Measurements from ENCODE around the gene KAT6B.

DNA sequence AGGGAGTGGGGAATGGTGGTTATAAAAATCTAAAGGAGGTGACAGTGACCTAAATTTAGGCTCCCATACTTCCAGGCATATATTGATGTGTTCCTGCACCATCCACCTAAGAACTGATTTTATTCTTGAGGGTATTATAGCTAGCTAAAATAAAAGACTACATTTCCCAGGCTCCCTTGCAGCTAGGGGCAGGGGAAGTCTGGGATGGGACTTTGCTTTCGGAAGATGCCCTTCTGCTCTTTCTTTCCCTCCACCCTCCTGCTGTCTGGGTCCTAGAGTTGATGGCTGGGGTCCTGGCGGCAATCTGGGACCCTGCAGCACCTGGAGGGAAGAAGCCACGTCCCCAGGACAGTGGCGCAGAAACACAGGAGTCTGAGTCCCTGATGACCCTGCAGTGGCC lies 231.3 kb downstream of the KAT6B start:
- TF ChIP-seq, protein P1, sequence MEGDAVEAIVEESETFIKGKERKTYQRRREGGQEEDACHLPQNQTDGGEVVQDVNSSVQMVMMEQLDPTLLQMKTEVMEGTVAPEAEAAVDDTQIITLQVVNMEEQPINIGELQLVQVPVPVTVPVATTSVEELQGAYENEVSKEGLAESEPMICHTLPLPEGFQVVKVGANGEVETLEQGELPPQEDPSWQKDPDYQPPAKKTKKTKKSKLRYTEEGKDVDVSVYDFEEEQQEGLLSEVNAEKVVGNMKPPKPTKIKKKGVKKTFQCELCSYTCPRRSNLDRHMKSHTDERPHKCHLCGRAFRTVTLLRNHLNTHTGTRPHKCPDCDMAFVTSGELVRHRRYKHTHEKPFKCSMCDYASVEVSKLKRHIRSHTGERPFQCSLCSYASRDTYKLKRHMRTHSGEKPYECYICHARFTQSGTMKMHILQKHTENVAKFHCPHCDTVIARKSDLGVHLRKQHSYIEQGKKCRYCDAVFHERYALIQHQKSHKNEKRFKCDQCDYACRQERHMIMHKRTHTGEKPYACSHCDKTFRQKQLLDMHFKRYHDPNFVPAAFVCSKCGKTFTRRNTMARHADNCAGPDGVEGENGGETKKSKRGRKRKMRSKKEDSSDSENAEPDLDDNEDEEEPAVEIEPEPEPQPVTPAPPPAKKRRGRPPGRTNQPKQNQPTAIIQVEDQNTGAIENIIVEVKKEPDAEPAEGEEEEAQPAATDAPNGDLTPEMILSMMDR (IDR thresholded peaks at IDR 0.05) = no peak
- TF ChIP-seq POLR2AphosphoS5 (IDR thresholded peaks at IDR 0.05) (no peak), POLR2A (IDR thresholded peaks at IDR 0.05) (no peak), EP300 (IDR thresholded peaks at IDR 0.05) (no peak)

Data from sigmoid colon (tissue), 4 donors.